Cardiac fibroblast (primary cell): ENCODE results near the gene CD7.

Experiments used
- DNase-seq, 2 donors: peaks; one replicate each; pipeline versions ENCODE4 v3.0.0 to v3.0.0-alpha.2; 2010; ENCODE audit warnings: low read depth in 2 of 2
- H3K4me3 ChIP-seq, 2 donors: replicated peaks in 1 of 2; 1 replicate in 1 of 2; 2 replicates in 1 of 2; pipeline ENCODE4 v1.5.1; 2011; ENCODE audit warnings: low read depth in 2 of 2, low read length in 2 of 2, mild to moderate bottlenecking in 2 of 2, moderate library complexity in 1 of 2
- CTCF ChIP-seq: IDR thresholded peaks from one replicate; pipeline ENCODE4 v1.5.1; 2011; ENCODE audit warnings: low read depth, mild to moderate bottlenecking, low read length, inconsistent platforms

The CD7 gene

GRCh38 chr17:82285141-82285540, 32.3 kb downstream of the CD7 start:
- H3K4me3 ChIP-seq = no peak overlapping the region
- DNase-seq = no peak
- no peak for TF ChIP-seq CTCF

GRCh38 chr17:82283208-82283749, 34.1 kb downstream of the CD7 start:
- no peak for TF ChIP-seq CTCF
- no peak overlapping the region for H3K4me3 ChIP-seq
- DNase-seq = peak; percentile 57 to 87

GRCh38 chr17:82282239-82283207, 34.9 kb downstream of the CD7 start:
- TF ChIP-seq CTCF = no peak
- H3K4me3 ChIP-seq = no peak overlapping the region
- DNase-seq = no peak

- DNase-seq = peak; percentile 33 to 65
- no peak for TF ChIP-seq CTCF
- no peak overlapping the region for H3K4me3 ChIP-seq
These were observed 35.7 kb downstream of the CD7 start for GRCh38 chr17:82281502-82282238.

GRCh38 chr17:82281076-82281475, 36.3 kb downstream of the CD7 start:
- H3K4me3 ChIP-seq = no peak overlapping the region
- TF ChIP-seq CTCF = no peak
- no peak for DNase-seq

- DNase-seq = no peak
- no peak overlapping the region for H3K4me3 ChIP-seq
- no peak for TF ChIP-seq CTCF
These were observed 36.9 kb downstream of the CD7 start for GRCh38 chr17:82280537-82280936.
